HG03571 (cell line): ENCODE measurements around the gene ABCC4.

ENCODE experiments used
- ATAC-seq: cut with Tn5 transposase; IDR thresholded peaks from one replicate; pipeline ENCODE4 v1.9.1; 2021; ENCODE audit not compliant: unreplicated experiment

The ABCC4 gene

DNA sequence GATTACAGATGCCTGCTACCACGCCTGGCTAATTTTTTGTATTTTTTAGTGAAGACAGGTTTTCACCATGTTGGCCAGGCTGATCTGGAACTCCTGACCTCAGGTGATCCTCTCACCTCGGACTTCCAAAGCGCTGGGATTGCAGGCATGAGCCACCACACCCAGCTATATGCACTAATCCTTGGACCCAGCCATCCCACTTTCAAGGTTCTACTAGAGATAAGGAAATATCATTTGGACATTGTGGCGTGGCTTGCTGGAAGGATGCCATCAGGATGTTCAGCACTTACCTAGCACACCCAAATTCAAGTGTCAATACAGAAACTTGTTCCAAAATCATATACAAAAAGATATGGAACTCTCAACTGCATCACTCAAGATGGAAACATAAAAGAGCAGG lies 136.4 kb downstream of the ABCC4 start:
- ATAC-seq = no peak

- ATAC-seq = no peak
Measured at GRCh38 chr13:95160112-95160906, 140.9 kb downstream of the ABCC4 start.

DNA sequence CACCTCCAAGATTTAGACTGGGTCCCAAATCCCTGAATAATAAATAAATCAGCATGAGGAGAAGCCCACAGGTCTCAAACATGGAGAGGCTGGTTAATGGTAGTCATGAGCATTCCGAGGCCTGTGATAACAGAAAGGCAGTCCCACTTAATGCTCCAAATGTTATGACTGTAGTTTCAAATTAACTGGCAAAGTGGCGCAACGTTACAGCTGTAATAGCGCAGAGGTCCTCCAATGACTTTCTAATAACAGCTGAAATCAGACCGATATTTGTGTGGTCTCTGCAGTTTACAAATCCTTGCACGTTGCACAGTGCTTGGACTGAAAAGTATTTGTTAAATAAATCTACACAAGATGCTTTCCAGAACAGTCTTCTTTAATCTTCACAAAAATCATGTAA lies 141.8 kb downstream of the ABCC4 start:
- no peak for ATAC-seq

- no peak for ATAC-seq
Measured at GRCh38 chr13:95156208-95156607, 145.0 kb downstream of the ABCC4 start.

DNA sequence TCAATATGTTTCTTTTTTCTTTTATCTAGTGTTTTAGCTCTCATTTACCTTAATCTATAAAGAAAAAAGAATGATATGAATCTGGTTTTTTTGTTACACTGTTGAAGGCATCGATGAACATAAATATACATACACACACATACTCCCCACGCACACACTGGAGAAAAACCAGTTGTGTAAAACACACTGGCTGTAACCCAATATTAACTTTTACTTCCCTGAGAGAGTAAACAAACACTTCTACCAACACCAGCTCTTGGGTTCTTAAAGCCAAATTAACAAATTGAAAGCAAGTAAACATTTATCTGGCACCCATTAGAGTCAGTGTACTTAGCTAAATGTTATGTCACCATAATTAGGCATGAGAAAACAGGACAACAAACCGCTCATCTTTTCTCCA lies 145.7 kb downstream of the ABCC4 start:
- ATAC-seq = no peak

DNA sequence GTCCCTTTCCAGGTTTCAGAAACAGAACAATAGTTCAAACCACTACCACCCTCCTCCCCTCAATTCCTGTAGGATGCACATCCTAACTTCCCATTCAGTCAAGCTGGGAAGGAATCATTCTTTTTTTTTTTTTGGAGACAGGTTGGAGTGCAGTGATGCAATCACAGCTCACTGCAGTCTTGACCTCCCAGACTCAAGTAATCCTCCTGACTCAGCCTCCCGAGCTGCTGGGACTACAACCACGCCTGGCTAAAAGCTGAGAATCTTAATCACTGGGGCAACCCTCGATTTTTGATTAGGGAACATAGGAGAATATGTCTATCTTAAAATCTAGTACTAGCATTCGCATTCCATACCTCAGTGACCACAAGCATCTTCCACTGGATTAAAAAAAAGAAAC lies 146.2 kb downstream of the ABCC4 start:
- no peak for ATAC-seq

- ATAC-seq = no peak
Measured at GRCh38 chr13:95154413-95154886, 146.8 kb downstream of the ABCC4 start.

- no peak for ATAC-seq
Measured at GRCh38 chr13:95153647-95154412, 147.4 kb downstream of the ABCC4 start.

GRCh38 chr13:95151942-95152587 lies 149.2 kb downstream of the ABCC4 start:
- ATAC-seq = no peak

DNA sequence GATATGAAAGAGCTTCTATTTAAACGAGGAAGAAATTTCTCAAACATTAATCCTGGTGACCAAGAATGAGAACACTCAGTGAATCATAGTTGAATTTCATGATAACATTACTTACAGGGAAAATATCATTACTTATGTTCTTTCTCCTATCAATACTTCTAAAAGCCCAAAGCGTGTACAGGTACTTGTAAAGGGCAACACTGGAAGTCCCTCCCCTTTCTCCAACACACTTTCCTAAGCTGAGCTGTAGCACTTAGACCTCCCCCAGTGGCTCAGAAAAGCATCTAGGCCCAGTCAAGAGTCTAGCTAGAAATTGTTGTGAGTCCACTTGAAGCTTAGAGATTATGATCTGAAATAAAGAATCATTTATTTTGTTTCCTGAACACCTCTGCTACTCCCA lies 150.7 kb downstream of the ABCC4 start:
- no peak for ATAC-seq

- no peak for ATAC-seq
Measured at GRCh38 chr13:95146486-95146885, 154.8 kb downstream of the ABCC4 start.

- ATAC-seq = no peak
Measured at GRCh38 chr13:95145587-95145986, 155.7 kb downstream of the ABCC4 start.

DNA sequence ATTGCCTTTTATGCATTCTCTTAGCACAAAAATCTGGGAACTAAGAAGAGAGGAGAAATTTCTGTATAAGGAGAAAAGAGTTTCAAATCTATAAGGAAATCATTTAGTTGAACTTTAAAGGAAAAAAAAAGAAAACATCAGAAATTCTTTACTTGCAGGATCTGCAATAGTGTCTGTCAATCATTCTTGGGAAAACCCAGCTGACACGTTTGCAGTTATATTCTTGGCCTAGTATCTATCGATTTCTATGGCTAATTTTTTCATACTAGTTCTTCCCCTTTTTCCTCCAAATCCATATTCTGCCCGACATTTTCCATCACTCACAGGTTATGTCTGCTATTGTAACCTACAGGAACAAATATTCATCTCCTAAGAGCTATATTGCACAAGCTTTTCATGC lies 160.7 kb downstream of the ABCC4 start:
- ATAC-seq = no peak

- ATAC-seq = no peak
Measured at GRCh38 chr13:95138876-95139585, 162.2 kb downstream of the ABCC4 start.

- ATAC-seq = no peak
Measured at GRCh38 chr13:95137096-95137495, 164.2 kb downstream of the ABCC4 start.

- no peak for ATAC-seq
Measured at GRCh38 chr13:95136638-95137037, 164.6 kb downstream of the ABCC4 start.

DNA sequence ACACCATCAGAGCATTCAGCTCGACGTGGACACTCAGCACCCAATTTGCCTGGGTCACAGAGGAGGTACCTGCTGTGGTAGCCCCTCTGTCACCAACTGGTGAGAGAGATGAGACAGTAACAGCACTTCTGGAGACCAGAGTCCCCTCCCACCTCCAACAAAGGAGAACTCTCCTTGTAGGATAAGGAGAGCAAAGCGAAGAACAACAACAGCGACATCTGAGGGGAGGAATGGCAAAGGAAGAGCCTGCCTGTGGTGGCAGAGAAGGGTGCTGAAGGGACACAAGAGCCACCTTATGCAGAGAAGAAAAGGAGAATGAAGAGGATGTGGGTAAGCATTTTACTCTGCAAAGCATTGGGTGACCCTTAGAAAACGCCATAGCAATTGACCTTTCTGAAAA lies 167.8 kb downstream of the ABCC4 start:
- ATAC-seq = no peak

- no peak for ATAC-seq
Measured at GRCh38 chr13:95129004-95129403, 172.2 kb downstream of the ABCC4 start.

GRCh38 chr13:95128045-95128643 lies 173.1 kb downstream of the ABCC4 start:
- no peak for ATAC-seq

DNA sequence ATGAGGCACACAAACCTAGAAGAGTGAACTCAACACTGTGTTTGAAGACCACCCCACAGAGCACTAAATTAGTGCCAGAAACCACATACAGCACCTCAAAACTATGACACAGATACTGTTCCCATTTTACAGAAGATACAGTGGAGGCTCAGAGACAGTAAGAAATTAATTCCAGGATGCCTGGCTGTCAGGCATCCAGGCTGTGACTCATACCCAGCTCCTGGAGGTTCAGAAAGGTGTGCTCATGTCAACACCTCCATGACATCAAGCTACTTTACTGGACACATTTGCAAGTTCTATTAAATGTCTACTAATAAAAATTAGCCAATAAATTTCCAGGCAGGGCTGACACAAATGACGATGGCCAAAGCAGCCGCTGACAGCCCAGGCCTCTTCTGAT lies 176.3 kb downstream of the ABCC4 start:
- no peak for ATAC-seq

GRCh38 chr13:95123726-95124125 lies 177.5 kb downstream of the ABCC4 start:
- no peak for ATAC-seq
